GM19468 (cell line): ENCODE data around the gene UMODL1.
"Not testable (repeated sequence)": the region's sequence is repeated elsewhere in the genome, so short reads cannot be mapped to it uniquely, and the experiment has no call there.

Source experiments
- ATAC-seq: cut with Tn5 transposase; IDR thresholded peaks from one replicate; pipeline ENCODE4 v1.9.1; 2021; ENCODE audit warnings: mild to moderate bottlenecking, moderate library complexity, moderate number of reproducible peaks; ENCODE audit not compliant: unreplicated experiment; ENCODE audit errors: extremely low read depth

UMODL1 gene

DNA sequence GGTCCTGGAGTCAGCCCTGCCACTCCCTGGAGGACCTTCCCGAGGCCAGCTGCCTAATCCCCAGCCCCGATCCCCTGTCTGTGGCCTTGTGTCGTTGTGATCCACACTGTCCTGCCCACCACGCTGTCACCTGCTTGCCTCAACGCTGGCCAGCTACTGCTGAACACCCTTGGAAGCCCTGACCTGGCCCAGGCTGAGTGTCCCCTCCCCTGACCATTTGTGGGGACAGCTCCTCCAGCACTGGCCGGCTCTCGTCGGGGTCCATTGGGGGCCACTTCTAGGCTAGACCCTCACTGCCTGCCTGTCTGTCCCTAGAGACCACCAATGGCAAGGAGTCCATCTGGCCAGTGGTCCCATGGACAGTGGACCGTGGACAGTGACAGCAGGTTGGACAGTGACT is 12.0 kb upstream of the UMODL1 start:
- ATAC-seq, result no peak

- no peak for ATAC-seq
Measured at GRCh38 chr21:42059721-42060120, 11.4 kb upstream of the UMODL1 start.

GRCh38 chr21:42060166-42060565 is 11.0 kb upstream of the UMODL1 start:
- no peak for ATAC-seq

- ATAC-seq, result no peak
Measured at GRCh38 chr21:42061195-42061985, 9.7 kb upstream of the UMODL1 start.

DNA sequence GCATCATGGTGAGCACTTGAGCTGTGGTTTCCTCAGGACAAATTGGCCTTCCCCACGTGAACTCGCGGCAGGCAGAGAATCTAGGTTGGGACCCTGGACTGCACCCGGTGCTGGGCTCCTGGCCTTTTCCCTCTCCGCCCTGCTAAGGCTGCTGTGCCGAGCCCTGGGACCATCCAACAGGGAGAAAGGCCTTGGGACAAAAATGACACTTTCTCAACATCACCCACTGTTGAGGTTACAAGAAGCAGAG is 9.2 kb upstream of the UMODL1 start:
- ATAC-seq, result no peak

DNA sequence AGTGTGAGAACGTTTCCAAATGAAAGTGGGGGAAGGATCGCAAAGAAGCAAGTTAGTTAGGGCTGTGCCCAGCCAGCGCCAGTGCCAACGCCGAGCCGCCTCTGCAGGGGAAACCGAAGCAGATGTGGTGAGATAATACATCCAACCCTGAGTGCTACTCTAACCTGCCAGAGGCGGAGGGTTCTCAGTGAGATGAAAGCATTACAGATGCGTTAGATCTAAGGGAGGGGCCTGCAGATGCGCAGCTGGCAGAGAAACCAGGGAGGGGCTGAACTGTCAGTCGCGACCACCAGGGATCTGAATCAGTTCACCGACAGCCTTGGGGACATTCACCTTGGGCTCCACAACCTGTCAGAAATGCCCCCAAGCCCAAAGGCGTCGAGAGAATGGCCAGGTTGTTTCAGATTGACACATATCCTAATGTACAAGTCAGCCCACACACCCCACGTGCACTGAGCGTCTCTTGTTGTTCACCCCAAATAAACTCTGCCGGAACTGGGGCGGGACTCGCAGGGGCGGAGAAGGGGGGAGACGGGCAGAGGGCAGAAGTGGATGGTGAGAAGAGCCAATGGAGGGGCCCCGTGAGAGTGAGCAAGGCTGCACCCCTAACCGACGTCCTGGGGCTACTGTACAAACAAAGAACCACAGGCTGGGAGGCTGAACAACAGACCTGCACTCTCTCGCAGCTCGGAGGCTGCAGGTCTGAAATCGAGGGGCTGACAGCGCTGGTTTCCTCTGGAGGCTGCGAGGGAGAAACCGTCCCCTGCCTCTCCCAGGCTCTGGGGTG is 8.7 kb upstream of the UMODL1 start:
- no peak for ATAC-seq

GRCh38 chr21:42063191-42063570 is 7.9 kb upstream of the UMODL1 start:
- ATAC-seq, result no peak

GRCh38 chr21:42063571-42064521 is 7.3 kb upstream of the UMODL1 start:
- no peak for ATAC-seq

DNA sequence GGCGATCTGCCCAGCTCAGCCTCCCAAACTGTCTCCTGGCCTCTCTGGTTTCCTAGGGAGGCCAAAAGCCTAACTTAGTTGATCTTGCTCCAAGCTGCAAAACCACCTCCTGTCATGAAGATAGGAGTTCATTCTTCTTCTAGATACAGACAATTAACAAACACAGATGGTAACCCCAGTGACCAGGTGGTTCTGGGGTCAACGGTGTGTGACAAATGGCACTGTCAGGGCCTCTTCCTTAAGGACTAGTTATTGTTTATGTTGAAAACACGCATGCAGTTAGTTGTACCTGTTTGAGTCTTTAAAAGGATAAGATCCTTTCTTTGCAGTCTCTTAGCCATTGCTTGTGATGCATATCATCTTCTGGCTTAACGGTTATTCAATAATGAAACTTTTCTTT is 4.6 kb upstream of the UMODL1 start:
- ATAC-seq, result no peak

DNA sequence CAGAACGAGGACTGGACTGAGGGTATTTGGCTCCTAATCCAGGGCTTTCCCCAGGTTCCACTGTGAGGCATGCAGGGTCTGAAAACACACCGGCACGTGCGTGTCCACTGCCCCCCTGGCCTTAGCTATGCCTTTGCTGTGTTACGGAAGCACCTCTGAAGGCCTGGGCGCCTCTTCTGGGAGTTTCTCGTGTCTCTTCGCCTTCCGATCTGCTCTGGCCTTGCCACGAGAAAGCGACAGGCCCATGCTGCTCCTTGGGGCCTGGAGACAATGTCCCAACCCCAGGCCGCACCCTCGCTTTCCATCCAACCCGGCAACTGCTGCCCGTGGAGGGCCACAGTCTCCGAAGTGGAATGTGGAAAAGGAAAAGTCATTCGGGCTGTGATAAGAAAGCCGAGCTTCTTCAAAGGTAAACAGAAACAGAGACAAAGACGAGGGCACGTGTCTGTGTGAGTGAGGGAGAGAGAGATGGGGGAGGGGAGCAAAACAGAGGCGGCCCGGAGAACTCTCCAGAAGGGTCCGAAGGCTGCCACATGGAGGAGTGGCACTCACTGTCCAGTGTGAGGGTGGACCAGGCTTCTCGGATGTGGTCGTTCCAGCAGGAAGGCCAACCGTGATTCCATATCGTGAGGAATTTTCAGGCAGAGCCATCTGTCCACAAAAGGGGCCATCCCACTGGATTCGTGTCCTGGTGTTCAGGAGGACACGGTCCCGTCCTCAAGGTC is 3.4 kb upstream of the UMODL1 start:
- no peak for ATAC-seq

DNA sequence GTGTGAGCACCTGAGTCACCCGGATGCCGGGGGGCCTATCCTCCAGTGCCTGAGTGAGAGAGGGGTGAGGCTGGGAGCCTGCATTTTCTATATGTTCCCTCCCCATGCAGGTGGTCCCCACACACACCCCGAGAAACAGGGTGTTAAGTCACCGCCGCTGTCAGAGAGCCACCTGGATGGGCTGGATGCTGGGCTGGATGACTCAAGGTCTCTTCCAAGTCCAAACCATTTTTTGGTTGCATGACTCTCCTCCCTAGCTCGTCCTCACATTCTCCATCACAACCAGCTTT is 2.9 kb upstream of the UMODL1 start:
- no peak for ATAC-seq

GRCh38 chr21:42068592-42068991 is 2.5 kb upstream of the UMODL1 start:
- ATAC-seq, result no peak

GRCh38 chr21:42069327-42069726 is 1.8 kb upstream of the UMODL1 start:
- ATAC-seq, result no peak

DNA sequence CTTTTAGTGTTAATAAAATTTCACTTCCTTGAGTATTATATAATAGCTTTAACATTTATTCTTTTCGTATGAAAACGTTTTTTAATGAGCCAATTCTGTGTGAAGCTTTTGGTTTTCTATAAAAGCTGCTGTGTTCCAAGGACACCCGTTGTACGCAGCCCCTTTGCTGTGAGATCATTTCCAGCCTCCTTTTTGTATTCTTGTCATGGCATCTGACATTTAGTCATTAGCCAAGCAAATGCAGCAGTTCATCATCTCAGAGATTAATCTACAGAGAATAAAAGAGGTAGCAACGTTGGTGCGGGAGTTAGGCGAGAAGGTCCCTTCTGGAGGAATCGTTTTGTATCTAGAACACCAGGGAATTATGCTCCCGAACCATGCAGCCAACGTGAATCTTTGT is 1.3 kb upstream of the UMODL1 start:
- no peak for ATAC-seq

DNA sequence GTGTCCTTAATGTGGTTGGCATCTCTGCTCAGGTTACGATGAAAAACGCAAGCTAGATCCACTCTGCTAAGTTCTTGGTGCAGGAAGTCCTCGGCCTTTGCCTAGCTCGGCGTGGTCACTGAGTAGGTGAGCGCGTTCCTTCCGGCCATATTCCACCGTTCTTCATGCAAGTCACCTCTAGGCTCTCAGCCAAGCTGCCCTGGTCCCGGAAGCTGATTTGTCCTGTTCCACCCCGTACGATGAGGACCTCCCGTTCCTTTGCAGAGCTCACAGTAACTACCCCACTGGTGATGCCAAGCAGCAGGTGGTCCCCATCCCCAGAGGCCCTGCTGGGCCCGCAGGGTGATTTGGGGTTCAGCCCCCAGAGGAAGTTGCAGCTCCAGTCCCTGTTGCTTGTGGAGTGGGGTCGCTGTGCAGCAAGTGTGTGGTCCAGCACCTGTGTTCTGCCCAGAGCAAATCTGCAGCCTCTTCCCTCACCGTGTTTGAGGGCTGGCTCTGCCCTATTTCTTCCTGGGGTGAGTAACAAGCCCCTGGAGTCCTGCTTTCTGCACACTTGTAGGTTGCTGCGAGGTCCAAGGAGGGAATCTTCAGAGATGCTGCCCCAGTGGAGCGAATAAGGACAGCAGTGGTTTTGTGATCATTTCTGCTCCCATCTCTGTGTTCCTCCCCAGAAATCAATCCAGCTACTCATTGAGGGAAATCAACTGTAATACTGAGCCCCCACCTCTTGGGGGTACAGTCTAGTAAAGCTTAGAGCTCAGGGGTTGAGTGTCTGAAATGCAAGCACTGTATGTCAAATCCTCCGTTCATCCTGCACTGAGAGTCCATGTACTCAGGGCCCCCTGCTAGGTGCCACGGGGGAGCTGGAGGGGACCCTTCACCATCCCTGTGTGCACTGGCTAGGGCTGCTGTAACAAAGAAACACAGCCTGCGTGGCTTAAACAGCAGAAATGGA is 2.3 kb downstream of the UMODL1 start:
- ATAC-seq, result no peak

GRCh38 chr21:42075686-42076471 is 4.8 kb downstream of the UMODL1 start:
- no peak for ATAC-seq

DNA sequence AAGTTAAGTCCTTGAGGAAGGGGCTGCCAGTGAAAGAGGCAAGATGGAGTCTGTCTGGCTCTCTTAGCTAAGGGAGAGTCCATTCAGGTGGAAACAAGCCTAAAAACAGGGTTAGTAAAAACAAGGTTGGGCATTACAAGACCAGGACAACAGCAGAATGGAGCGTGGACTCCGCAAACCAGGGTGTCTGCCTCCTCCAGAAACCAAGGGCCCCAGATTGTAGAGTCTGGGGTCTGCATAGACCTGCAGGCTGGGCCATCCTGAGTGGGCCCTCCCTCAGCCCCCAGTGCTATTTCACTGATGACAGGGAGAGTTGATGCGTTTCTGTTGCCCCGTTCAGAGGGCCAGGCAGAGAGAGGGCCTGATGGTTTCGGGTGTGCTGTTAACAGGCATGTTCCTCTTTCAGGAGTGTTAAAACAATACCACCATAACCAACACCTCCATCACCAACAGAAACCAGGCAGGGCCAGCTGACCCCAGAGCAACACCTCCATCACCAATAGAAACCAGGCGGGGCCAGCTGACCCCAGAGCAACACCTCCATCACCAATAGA is 6.6 kb downstream of the UMODL1 start:
- ATAC-seq, result peak; percentile 69

DNA sequence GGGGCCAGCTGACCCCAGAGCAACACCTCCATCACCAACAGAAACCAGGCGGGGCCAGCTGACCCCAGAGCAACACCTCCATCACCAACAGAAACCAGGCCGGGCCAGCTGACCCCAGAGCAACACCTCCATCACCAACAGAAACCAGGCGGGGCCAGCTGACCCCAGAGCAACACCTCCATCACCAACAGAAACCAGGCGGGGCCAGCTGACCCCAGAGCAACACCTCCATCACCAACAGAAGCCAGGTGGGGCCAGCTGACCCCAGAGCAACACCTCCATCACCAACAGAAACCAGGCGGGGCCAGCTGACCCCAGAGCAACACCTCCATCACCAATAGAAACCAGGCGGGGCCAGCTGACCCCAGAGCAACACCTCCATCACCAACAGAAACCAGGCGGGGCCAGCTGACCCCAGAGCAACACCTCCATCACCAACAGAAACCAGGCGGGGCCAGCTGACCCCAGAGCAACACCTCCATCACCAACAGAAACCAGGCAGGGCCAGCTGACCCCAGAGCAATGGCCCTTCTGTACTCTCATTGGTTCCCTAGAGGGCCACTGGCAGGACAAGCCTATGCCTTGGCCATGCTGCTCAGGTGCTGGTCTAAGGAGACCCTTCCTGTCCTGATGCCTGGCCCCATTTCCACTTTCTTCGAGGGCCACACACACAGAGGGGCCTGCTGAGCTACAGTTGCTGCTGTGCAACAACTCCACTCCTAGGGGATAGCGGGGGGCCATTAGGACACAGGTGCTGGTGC is 7.3 kb downstream of the UMODL1 start:
- not testable (repeated sequence) for ATAC-seq
